GM04503 (cell line): ENCODE results near the gene TTN.

Experiments used
- DNase-seq: peaks from one replicate; pipeline ENCODE4 v3.0.0-alpha.2; 2012; ENCODE audit warnings: low read depth

Gene TTN

GRCh38 chr2:178811901-178812300 lies 4.7 kb upstream of the TTN start:
- no peak for DNase-seq

GRCh38 chr2:178811045-178811444 lies 3.8 kb upstream of the TTN start:
- DNase-seq, result no peak

- DNase-seq, result no peak
Measured at GRCh38 chr2:178810422-178810821, 3.2 kb upstream of the TTN start.

GRCh38 chr2:178806543-178806942 lies 680 bp downstream of the TTN start:
- DNase-seq, result no peak

GRCh38 chr2:178805457-178805856 lies 1.8 kb downstream of the TTN start:
- DNase-seq, result no peak

GRCh38 chr2:178804791-178805190 lies 2.4 kb downstream of the TTN start:
- no peak for DNase-seq

GRCh38 chr2:178800510-178800909 lies 6.7 kb downstream of the TTN start:
- DNase-seq, result no peak

- DNase-seq, result no peak
Measured at GRCh38 chr2:178799305-178799704, 7.9 kb downstream of the TTN start.

- DNase-seq, result no peak
Measured at GRCh38 chr2:178796079-178796677, 11.0 kb downstream of the TTN start.

- no peak for DNase-seq
Measured at GRCh38 chr2:178787934-178788333, 19.3 kb downstream of the TTN start.

- no peak for DNase-seq
Measured at GRCh38 chr2:178787155-178787554, 20.1 kb downstream of the TTN start.

GRCh38 chr2:178783889-178784288 lies 23.3 kb downstream of the TTN start:
- DNase-seq, result no peak

GRCh38 chr2:178782236-178782635 lies 25.0 kb downstream of the TTN start:
- no peak for DNase-seq

- no peak for DNase-seq
Measured at GRCh38 chr2:178777577-178777976, 29.6 kb downstream of the TTN start.

GRCh38 chr2:178776751-178777150 lies 30.5 kb downstream of the TTN start:
- DNase-seq, result no peak

- no peak for DNase-seq
Measured at GRCh38 chr2:178775975-178776374, 31.2 kb downstream of the TTN start.

- no peak for DNase-seq
Measured at GRCh38 chr2:178770518-178770917, 36.7 kb downstream of the TTN start.

GRCh38 chr2:178767094-178768060 lies 39.8 kb downstream of the TTN start:
- DNase-seq, result no peak

GRCh38 chr2:178764097-178764496 lies 43.1 kb downstream of the TTN start:
- no peak for DNase-seq

- no peak for DNase-seq
Measured at GRCh38 chr2:178761759-178762371, 45.4 kb downstream of the TTN start.

- peak; percentile 22 for DNase-seq
Measured at GRCh38 chr2:178756843-178757242, 50.4 kb downstream of the TTN start.

GRCh38 chr2:178756343-178756742 lies 50.9 kb downstream of the TTN start:
- no peak for DNase-seq

GRCh38 chr2:178747767-178748166 lies 59.5 kb downstream of the TTN start:
- no peak for DNase-seq
